Dermis microvascular lymphatic vessel endothelial cell (primary cell): ENCODE results near the gene ATF3. TPM values are rescaled to one million over a fixed set of nuclear protein-coding genes. Genes with fewer than 3 reads are reported as not detected.

Source experiments
- DNase-seq, 2 donors: peaks; one replicate each; pipeline versions ENCODE4 v3.0.0 to v3.0.0-alpha.2; 2010; ENCODE audit warnings: low read depth in 2 of 2
- total RNA-seq: library from RNA; depleted of rRNA; stranded (reverse); fragments of >200 nt; gene quantifications from 2 replicates; pipeline ENCODE4 v1.2.1, GENCODE V29; 2014

ATF3 gene
- total RNA-seq, 1 donor from 2014 or later = 1.0 TPM

- DNase-seq = no peak
Observed at GRCh38 chr1:212586206-212587015, 22.1 kb upstream of the ATF3 start.

DNA sequence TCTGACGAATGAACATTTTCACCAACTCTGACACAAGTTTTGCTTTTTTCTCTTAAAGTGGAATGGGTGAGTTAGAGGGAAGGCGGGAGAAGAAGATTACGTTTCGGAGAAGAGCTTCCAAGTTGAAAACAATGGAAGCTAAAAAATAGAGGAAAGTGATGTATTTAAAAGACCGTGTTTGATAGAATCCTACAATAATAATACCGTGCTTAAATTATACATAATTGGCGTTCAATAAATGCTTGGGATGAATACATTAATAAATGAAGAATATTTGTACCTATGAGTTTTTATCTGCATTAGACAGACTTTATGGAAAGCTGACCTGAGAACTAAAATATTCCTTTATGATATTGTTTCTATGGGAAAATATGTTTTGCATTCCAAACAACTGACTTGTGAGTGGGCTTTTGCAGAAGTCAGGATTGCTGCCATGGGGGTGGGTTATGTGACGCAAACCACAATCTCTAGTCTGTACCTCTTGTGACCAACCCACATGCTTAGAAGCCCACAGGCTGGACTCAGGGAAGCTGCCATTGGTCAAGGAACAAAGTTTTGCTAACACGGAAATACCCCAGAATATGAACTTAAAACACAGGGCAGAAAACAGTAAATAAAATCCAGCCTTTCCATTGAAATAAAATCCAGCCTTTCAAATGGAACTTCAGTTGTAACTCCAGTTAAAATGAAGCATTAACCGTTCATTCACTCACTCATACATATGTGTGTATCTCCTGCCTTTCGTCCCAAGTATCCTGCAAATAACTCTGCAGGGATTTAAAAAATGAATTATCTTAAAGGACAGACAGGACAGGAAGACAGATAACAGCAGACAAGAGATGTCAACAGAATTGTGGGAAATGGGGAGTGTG is 21.3 kb upstream of the ATF3 start:
- DNase-seq = no peak

- no peak for DNase-seq
Observed at GRCh38 chr1:212587888-212588510, 20.6 kb upstream of the ATF3 start.

- DNase-seq = no peak
Observed at GRCh38 chr1:212589446-212589845, 19.1 kb upstream of the ATF3 start.

DNA sequence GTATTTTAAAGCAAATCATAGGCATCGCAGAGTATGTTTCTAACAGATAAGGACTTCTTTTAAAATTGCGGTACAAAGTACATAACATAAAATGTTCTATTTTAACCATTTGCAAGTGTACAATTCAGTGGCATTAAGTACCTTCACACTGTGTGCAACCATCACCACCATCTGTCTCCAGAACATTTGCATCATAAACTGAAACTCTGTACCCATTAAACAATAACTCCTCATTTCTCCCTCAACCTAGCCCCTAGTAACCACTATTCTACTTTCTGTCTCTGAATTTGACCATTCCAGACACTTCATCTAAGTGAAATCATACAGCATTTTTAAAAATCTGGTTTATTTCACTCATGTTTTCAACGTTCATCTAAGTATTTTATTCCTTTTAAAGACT is 16.6 kb upstream of the ATF3 start:
- DNase-seq = no peak

DNA sequence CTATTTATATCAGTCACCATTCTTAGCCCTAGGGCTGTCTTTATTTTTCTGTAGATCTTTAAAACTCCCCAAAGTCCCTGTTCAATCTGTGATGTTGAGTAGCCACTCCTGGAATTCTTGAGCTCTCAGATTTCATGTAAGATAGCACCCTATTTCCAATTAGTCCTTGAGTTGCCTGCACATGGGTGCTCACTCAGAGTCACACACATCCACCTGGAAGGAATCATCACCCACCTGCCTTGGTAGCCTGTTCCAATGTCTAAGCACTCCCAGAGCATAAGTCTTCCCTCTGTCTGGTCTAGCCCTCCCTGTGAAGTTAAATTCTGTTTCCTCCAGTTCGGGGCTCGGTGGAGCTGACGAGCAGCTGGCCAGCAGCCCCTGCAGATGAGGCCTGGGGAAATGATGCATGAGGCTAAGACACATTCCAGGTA is 14.7 kb upstream of the ATF3 start:
- DNase-seq = no peak

DNA sequence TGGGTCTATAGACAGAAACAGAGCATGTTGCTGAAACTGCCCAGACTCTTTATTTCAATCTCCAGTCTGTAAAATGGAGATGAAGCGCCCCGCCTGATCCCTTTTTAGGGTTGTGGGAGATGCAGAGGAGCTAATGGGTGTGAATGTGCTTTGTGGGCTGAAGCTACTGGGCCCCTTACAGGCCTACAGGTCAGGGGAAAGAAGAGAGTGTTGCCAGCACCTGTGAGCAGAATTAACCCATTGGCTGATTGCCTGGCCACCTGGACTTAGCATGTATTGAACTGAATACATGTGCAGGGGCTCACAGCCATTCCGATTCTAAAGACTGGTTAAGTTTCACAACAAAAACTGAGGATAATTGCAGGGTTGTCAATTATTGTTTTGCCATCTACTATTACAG is 13.9 kb upstream of the ATF3 start:
- DNase-seq = no peak

DNA sequence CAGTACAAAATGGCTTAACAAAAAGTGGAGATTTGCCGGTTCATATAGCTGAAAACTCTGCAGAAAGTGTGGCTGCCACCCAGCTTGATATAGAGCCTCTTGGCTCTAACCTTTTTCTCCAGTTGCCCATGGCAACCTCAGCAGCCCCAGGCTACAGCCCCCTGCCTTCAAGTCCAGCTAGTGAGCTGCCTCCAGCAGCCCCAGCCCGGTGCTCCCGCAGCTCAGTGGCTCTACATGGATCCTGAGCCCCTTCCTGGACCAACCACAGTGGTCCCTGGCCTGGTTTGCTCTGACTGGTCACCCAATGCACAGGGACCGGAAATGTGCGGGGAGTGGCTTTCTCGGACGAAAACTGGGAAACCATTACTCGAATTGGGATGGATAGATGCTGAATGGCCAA is 13.3 kb upstream of the ATF3 start:
- DNase-seq = no peak

DNA sequence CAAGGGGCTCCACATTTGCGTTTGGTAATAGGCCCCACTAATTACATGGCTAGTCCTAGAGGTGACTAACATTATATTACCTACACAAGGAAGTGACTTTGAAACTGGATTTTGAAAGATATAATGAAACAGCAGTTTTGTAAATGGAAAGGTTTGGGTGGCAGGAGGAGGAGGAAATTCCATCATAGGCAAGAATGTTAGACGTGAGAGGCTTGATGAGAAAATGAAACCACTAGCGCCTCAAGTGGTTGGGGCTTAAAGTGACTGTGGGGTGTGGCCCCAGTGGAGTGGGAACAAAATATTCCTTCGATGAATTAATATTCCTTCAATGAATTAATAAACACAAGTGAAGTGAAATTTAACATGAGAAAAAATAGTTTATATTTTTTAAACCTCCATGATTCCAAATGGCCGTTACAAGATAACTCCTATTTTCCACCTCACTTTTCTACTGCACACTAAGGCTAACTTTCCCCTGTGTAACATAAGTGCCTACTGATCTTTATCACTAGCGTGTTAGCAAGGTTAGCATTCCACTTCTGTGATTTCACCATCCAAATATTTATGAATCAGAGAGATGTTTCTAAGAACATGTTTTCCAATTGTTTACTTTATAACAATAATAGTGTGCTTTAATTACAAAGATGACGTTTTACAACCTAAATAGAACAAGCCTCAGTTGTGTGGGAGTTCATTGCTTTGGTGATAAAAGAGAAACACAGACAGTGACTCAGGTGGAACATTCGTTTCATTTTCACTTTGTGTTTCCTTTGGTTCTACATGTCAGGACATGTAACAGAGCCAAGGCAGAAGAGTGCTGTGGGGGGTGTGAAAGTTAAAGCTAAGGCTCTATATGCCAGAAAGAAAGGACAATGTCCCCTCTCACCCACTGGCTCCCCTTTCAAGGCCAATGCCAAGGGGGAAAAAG is 12.5 kb upstream of the ATF3 start:
- peak; percentile 96 to 97 for DNase-seq

DNA sequence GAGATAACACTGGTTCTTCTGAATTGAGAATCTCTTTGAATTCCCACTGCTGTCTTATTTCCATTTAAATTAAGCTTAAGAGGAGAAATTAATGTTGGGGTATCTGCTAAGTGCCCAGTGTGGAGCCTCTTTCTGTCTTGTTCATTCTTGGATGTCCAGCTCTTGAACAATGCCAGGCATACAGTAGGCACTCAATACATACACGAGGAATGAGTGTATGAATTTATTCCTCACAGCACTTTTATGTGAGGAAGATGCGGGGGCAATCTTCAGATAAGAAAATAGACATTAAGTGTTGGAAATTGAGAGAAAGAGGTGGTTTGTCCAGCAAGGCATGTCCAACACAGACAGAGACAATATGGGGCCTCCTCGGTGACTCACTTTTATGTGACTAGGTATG is 11.8 kb upstream of the ATF3 start:
- DNase-seq = no peak

DNA sequence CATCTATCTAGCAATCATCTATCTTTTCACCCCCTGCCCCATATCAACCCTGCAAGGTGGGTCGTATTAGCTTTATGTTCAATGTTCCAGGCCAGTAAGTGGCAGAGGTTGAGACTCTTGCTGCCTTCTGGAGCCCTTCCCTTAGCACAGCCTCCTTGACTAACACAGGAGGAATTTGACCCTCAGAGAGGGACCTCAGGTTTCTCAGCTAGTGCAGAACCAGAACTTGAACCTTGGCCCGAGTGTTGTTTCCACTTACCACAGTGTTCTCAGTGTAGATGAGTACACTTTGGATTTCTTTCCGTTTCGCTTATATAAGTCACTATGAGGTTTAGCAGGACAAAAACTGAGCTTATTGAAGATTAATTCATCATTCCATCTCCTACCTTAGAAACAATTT is 11.1 kb upstream of the ATF3 start:
- no peak for DNase-seq

DNA sequence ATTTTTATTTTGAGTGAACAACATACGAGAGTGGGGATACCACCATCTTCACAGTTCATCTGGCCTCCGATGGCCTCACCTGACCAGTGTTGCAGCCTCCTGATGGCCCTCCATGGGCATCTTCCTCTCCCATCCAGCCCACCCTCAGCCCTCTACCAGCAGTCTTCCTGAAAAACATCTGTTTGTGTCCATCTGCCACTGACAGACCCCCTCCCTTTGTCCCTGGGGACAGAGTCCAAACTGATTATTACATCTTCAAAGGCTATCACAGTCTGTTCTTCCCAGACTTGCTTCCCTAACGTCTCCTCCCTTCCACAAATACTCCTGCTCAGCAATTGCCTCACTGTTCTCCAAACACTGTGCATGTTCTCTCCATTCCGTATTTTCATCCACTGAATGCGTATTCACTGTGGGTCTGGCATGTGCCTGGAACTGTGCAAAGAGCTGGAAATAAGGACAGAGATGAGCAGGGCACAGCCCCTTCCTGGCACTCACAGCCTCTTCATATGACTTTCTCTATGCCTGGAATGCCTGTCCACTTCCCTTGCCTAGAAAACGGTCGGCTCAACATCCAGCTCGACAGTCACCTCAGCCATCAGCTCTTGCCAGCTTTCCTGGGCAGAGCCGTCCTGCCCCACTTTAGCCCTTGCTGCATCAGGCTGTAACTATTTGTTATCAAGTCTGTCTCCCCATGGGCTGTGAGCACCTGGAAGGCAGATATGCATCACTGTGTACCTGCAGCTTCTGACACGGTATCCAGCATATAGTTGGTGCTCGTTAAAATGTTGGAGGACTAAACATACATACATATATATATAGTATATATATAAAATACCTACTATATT is 8.3 kb upstream of the ATF3 start:
- DNase-seq = no peak

DNA sequence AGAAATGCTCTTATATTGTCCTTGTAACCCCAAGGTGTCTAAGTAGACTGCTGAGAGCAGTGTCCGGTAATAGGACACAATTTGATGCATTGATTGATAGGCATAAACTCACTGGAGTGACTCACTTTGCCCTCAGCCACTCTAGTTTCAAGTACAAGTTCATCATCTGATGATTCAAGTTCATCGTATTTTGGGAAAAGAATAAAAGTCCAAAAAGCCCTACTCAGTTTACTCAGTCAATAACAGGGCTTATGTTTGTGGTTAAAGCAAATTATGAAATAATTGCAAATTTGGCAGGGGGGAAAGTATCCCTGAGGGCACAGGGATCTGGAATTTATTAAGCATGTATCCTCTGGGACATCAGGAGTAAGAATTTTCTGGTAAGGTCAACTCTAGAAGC is 7.6 kb upstream of the ATF3 start:
- no peak for DNase-seq

GRCh38 chr1:212601524-212601923 is 7.0 kb upstream of the ATF3 start:
- DNase-seq = no peak

DNA sequence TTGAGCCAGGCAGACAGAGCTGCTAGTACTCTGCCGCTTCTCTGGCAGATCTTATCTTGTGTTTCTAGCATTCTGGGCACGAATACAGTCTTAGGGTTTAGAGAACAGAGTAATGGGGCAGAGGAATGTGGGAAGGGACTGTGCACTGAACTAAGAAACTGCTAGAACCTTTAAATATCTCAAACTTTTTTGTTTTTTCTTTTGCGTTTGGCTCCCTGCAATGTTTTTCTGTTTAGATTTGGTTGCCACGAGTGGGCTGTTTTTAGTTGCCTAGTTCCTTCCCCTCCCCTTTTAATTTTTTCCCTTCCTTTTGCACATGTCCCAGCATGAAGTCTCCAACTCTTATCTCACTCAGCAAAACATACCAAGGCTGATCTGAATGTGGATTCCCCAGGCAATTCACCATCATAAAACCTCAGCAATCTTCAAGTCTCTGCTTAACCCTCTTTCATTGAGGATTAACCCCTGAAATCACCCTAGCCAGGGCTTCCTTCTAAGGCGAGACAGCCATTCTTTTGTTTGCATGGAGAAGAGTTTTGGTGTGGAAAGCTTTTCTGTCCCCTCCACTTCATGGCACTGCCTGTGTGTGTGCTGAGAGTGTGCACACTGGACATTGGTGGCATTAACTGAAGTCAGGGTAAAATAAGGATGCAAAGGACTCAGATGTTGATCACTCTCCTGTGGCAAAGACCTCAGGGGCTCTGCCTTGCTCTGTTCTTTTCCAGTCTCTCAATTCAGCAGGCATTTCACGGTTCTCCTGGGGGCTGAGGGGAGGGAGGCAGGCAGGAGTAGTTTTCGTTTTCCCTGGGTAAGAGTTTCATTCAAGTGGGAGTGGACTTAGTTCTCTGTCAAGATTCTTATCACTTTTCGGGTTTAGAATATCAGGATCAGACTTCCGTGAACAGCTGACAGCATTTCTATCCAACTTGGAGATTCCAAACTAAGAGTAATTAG is 2.8 kb upstream of the ATF3 start:
- no peak for DNase-seq

GRCh38 chr1:212606395-212607205 is 2.0 kb upstream of the ATF3 start:
- DNase-seq = peak in 1 of 2 donors; percentile 19

- DNase-seq = no peak
Observed at GRCh38 chr1:212607206-212607912, 1.2 kb upstream of the ATF3 start.
